K562 (cell line): ENCODE data around the gene ZC3H18. TPM values are rescaled to one million over a fixed set of nuclear protein-coding genes. Genes with fewer than 3 reads are reported as not detected.

Source experiments
- ATAC-seq: fragments of 200-7000 bp; cut with Tn5 transposase; 3 replicates; pipeline ENCODE4 v1.9.1; 2020; ENCODE audit warnings: moderate library complexity
- BruUV-seq: library from RNA; stranded (reverse); fragments of 400-500 nt; replicated peaks from 2 replicates; lab custom pipeline; 2021; lab: Mats Ljungman, UMichigan
- CTCF ChIA-PET: fragments of 300-600 bp; formaldehyde crosslinking; extraction: SDS; loops from one replicate; lab custom pipeline; 2021; ENCODE audit warnings: low intra/inter-chr PET ratio; lab: Yijun Ruan, JAX
- POLR2A ChIA-PET: fragments of 300-600, 350-650 bp; sonication (Branson Sonifier 250); formaldehyde crosslinking; extraction: SDS; loops from one replicate; lab custom pipeline; 2021; ENCODE audit warnings: antibody characterized with exemption, inconsistent platforms; lab: Yijun Ruan, JAX
- DNase-seq, 4 experiments: peaks; one replicate each; pipeline versions ENCODE4 v3.0.0 to v3.0.0-alpha.2; 2011 to 2018; ENCODE audit warnings: low spot score in 3 of 4, mixed read lengths in 3 of 4; ENCODE audit errors: extremely low read depth in 1 of 4
- FAIRE-seq: peaks from 2 replicates; lab custom pipeline; 2011; peaks lifted over from hg19 to GRCh38; lab: Jason Lieb, UNC
- H2AFZ ChIP-seq: 2 replicates; pipeline ENCODE4 v1.6.0; 2011; ENCODE audit warnings: low read depth, low read length, control low read depth, inconsistent platforms
- H3K27ac ChIP-seq: fragments of 200-600 bp; 3 replicates; pipeline ENCODE4 v1.8.0; 2011; ENCODE audit warnings: low read depth, mild to moderate bottlenecking, control low read depth, inconsistent platforms, low read length, moderate library complexity, mixed read lengths; ENCODE audit errors: extremely low read depth
- H3K27me3 ChIP-seq, 2 experiments: fragments of 300-600 bp in 1 of 2; 2 replicates in 1 of 2; 3 replicates in 1 of 2; pipeline versions ENCODE4 v1.6.0 to v1.8.0; 2011; ENCODE audit warnings: inconsistent platforms in 2 of 2, low read length in 2 of 2, mild to moderate bottlenecking in 1 of 2, mixed read lengths in 1 of 2, moderate library complexity in 1 of 2; ENCODE audit not compliant: control insufficient read depth in 2 of 2, insufficient read depth in 2 of 2
- H3K36me3 ChIP-seq: fragments of 300-600 bp; 3 replicates; pipeline ENCODE4 v1.8.0; 2011; ENCODE audit warnings: mild to moderate bottlenecking, low read length, inconsistent platforms; ENCODE audit not compliant: control insufficient read depth, insufficient read depth
- H3K4me1 ChIP-seq, 2 experiments: fragments of 200-600 bp in 1 of 2; replicated peaks in 1 of 2; 2 replicates in 1 of 2; 3 replicates in 1 of 2; pipeline versions ENCODE4 v1.5.1 to v1.8.0; 2011; ENCODE audit warnings: inconsistent platforms in 2 of 2, low read length in 2 of 2, mild to moderate bottlenecking in 1 of 2, mixed read lengths in 1 of 2, moderate library complexity in 1 of 2; ENCODE audit not compliant: control insufficient read depth in 2 of 2, insufficient read depth in 2 of 2
- H3K4me2 ChIP-seq: 2 replicates; pipeline ENCODE4 v1.6.1; 2011; ENCODE audit warnings: low read length, control low read depth, inconsistent platforms, mixed read lengths; ENCODE audit not compliant: insufficient read depth
- H3K4me3 ChIP-seq: fragments of 200-600 bp; sonication (generic), shearing (Covaris generic); 2 replicates; pipeline ENCODE4 v1.5.1; 2016; ENCODE audit warnings: control low read depth, inconsistent platforms
- H3K79me2 ChIP-seq: fragments of 200-600 bp; 3 replicates; pipeline ENCODE4 v1.8.0; 2011; ENCODE audit warnings: low read length, inconsistent platforms; ENCODE audit not compliant: control insufficient read depth, insufficient read depth
- H3K9ac ChIP-seq, 2 experiments: 2 replicates each; pipeline versions ENCODE4 v1.6.0 to v1.6.1; 2011; ENCODE audit warnings: low read depth in 2 of 2, low read length in 2 of 2, control low read depth in 1 of 2, inconsistent platforms in 1 of 2, mild to moderate bottlenecking in 1 of 2, mixed read lengths in 1 of 2; ENCODE audit not compliant: insufficient read depth in 1 of 2
- H3K9me1 ChIP-seq: one replicate; pipeline ENCODE4 v1.6.0; 2011; ENCODE audit warnings: inconsistent platforms, mild to moderate bottlenecking, low read length, moderate library complexity; ENCODE audit not compliant: control insufficient read depth, insufficient read depth
- H3K9me3 ChIP-seq: replicated peaks from 2 replicates; pipeline ENCODE4 v1.5.1; 2011; ENCODE audit warnings: low read depth, low read length, inconsistent platforms; ENCODE audit not compliant: control insufficient read depth, insufficient read depth
- H4K20me1 ChIP-seq: replicated peaks from 2 replicates; pipeline ENCODE4 v1.6.1; 2011; ENCODE audit warnings: low read length, inconsistent platforms, mixed read lengths; ENCODE audit not compliant: control insufficient read depth, insufficient read depth
- BRD4 ChIP-seq: fragments of 200-600 bp; sonication (generic); IDR thresholded peaks from 2 replicates; pipeline ENCODE4 v1.6.1; 2017; ENCODE audit warnings: inconsistent platforms
- CEBPG ChIP-seq, 3 experiments: fragments of 200-800 bp in 1 of 3; sonication (Bioruptor generic) in 1 of 3; sonication (generic) in 1 of 3; formaldehyde crosslinking in 1 of 3; IDR thresholded peaks in 2 of 3; conservative IDR thresholded peaks in 1 of 3; 2 replicates each; pipeline versions ENCODE4 v1.6.1 to v1.8.0; 2016 to 2022; ENCODE audit warnings: missing compliant biosample characterization in 2 of 3, missing genetic modification characterization in 2 of 3, mild to moderate bottlenecking in 1 of 3, missing genetic modification reagents in 1 of 3
- FIP1L1 ChIP-seq: fragments of 200-400 bp; formaldehyde crosslinking; IDR thresholded peaks from 2 replicates; pipeline ENCODE4 v1.6.1; 2018; ENCODE audit warnings: mild to moderate bottlenecking, low read depth, low read length; ENCODE audit not compliant: poor library complexity, severe bottlenecking
- LARP7 ChIP-seq: fragments of 450-650 bp; IDR thresholded peaks from 2 replicates; pipeline ENCODE4 v1.6.1; 2016
- SMC3 ChIP-seq: conservative IDR thresholded peaks from 2 replicates; pipeline ENCODE4 v1.6.1; 2011; ENCODE audit warnings: low read depth, low read length, improper control_type of control experiment; ENCODE audit not compliant: insufficient read depth
- WGBS: fragments of 100-300 bp; shearing (Covaris generic); methylation state at CpG from one replicate; pipeline ENCODE4 v1.1.6; 2016; ENCODE audit warnings: low coverage, mixed read lengths; ENCODE audit not compliant: insufficient coverage; ENCODE audit errors: missing lambda C conversion rate; 5-methylcytosine and 5-hydroxymethylcytosine counted together
- in situ Hi-C: fragments of 300-500 bp; cut with MboI; formaldehyde crosslinking; loops from 4 replicates; pipeline ENCODE4 v1.15.0; 2018; ENCODE audit warnings: inconsistent platforms, mixed read lengths
- intact Hi-C: fragments of 100-400 bp; cut with micrococcal nuclease; formaldehyde crosslinking; loops from 2 replicates; pipeline ENCODE4 v1.14.2; 2022
- polyA plus RNA-seq, 8 experiments: library from polyadenylated mRNA; depleted of rRNA in 4 of 8; stranded (reverse) in 5 of 8; unstranded in 3 of 8; fragments of >200 nt; fragmentation: Nextera tagmentation in 2 of 8; fragmentation: Illumina TruSeq in 1 of 8; extraction: Ambion mirVana in 2 of 8; extraction: Trizol in 1 of 8; gene quantifications; 2 replicates each; pipeline versions ENCODE4 v1.2.1 to v1.2.3, GENCODE V29; 2011 to 2014; ENCODE audit warnings: inconsistent platforms in 1 of 8, missing spikeins in 1 of 8
- total RNA-seq, 7 experiments: library from RNA; depleted of rRNA in 6 of 7; stranded (reverse); fragments of >200 nt in 6 of 7; fragmentation: Illumina TruSeq in 2 of 7; extraction: Trizol in 2 of 7; gene quantifications; 2 replicates each; pipeline versions ENCODE4 v1.2.1 to v1.2.3, GENCODE V29; 2011 to 2021; ENCODE audit warnings: low replicate concordance in 1 of 7
- TF ChIP-seq, protein P1 (sequence below): sonication (generic); formaldehyde crosslinking; IDR thresholded peaks from 2 replicates; pipeline ENCODE4 v1.8.0; 2022; ENCODE audit warnings: mild to moderate bottlenecking, missing genetic modification reagents
- TF ChIP-seq, protein P2 (sequence below): fragments of 250-450 bp; sonication (Bioruptor Pico); IDR thresholded peaks from 2 replicates; pipeline ENCODE4 v1.5.0; 2022; ENCODE audit warnings: mild to moderate bottlenecking
- TF ChIP-seq, protein P3 (sequence below): sonication (generic); formaldehyde crosslinking; IDR thresholded peaks from 2 replicates; pipeline ENCODE4 v1.8.1; 2023; ENCODE audit warnings: mild to moderate bottlenecking, missing genetic modification reagents
- TF ChIP-seq, protein P4 (sequence below): sonication (generic); formaldehyde crosslinking; IDR thresholded peaks from 2 replicates; pipeline ENCODE4 v1.8.1; 2022; ENCODE audit warnings: missing genetic modification reagents

ZC3H18 gene
- total and polyA plus RNA-seq, 9 of the 15 experiments (the other 6 are each of a cell fraction or from before 2014, with no cell fraction given): 1.7 to 88.7 (median 26.9) TPM

DNA sequence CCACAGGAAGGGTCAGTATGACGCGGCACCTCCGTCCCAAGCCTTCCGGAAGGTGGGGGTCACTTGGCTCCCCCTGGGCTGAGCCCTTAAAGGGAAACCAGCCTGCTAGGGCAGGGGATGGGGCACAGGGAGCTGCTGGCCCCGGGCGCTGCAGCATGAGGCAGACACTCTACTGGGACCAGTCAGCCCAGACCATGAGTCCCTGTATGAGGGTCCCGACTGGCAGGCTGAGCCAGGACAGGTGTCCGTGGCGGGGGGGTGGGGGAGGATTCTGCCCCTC lies 43.4 kb upstream of the ZC3H18 start:
- Histone ChIP-seq H3K79me2 (peaks cover 5% of the 10 kb centered on the region; the same call in 1 of the 3 replicates), H3K36me3 (peaks cover 66% of the 10 kb centered on the region; the same call in 2 of the 3 replicates), H3K27ac (0 out of 3 replicates have a peak overlapping the region, but pooled peaks have one; percentile 21), H3K4me3 (no peak overlapping the region), H3K4me1 (peaks cover 45 to 100% of the 10 kb centered on the region in 2 experiments), H3K27me3 (no peaks in the 10 kb centered on the region), H3K9ac (peak overlapping the region in 1 of 2 experiments; percentile 86; a peak in 2 of 4 replicates), H4K20me1 (peaks cover 6% of the 10 kb centered on the region), H2AFZ (no peak overlapping the region), H3K9me1 (peaks cover 3% of the 10 kb centered on the region), H3K4me2 (no peak overlapping the region), H3K9me3 (no peaks in the 10 kb centered on the region)
- in situ Hi-C loops: loop anchor here (10.0 kb wide), 1 partner anchor 82 kb away; no protein-coding TSS in a partner anchor
- no TSS peak for BruUV-seq
- FAIRE-seq: peak; percentile 19
- intact Hi-C loops: loop anchor here (1.0 to 5.0 kb wide), 3 partner anchors 35 to 84 kb away; no protein-coding TSS in a partner anchor
- ATAC-seq: peak; percentile 19
- POLR2A ChIA-PET: interaction anchor here (1.0 to 2.0 kb wide), 2 partner anchors 10 to 60 kb away, joined by 3 to 7 read pairs; no protein-coding TSS in a partner anchor
- WGBS: 68% methylated on average over 9 of the region's 9 CpGs
- CTCF ChIA-PET: interaction anchor here (0.9 to 6.2 kb wide), 5 partner anchors 84 to 221 kb away, joined by 3 to 108 read pairs (median 7); no protein-coding TSS in a partner anchor
- DNase-seq: no peak
- TF ChIP-seq BRD4 (no peak), LARP7 (no peak), FIP1L1 (peak; percentile 29), CEBPG (CRISPR knock-in tag; IDR thresholded peaks at IDR 0.05) (no peak), CEBPG (tag; conservative IDR thresholded peaks at IDR 0.05 in 1 of 2, IDR thresholded peaks at IDR 0.05 in 1 of 2) (no peak), SMC3 (no peak)
- TF ChIP-seq, protein P1, sequence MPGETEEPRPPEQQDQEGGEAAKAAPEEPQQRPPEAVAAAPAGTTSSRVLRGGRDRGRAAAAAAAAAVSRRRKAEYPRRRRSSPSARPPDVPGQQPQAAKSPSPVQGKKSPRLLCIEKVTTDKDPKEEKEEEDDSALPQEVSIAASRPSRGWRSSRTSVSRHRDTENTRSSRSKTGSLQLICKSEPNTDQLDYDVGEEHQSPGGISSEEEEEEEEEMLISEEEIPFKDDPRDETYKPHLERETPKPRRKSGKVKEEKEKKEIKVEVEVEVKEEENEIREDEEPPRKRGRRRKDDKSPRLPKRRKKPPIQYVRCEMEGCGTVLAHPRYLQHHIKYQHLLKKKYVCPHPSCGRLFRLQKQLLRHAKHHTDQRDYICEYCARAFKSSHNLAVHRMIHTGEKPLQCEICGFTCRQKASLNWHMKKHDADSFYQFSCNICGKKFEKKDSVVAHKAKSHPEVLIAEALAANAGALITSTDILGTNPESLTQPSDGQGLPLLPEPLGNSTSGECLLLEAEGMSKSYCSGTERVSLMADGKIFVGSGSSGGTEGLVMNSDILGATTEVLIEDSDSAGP (CRISPR knock-in tag): peak; percentile 82
- TF ChIP-seq, protein P2, sequence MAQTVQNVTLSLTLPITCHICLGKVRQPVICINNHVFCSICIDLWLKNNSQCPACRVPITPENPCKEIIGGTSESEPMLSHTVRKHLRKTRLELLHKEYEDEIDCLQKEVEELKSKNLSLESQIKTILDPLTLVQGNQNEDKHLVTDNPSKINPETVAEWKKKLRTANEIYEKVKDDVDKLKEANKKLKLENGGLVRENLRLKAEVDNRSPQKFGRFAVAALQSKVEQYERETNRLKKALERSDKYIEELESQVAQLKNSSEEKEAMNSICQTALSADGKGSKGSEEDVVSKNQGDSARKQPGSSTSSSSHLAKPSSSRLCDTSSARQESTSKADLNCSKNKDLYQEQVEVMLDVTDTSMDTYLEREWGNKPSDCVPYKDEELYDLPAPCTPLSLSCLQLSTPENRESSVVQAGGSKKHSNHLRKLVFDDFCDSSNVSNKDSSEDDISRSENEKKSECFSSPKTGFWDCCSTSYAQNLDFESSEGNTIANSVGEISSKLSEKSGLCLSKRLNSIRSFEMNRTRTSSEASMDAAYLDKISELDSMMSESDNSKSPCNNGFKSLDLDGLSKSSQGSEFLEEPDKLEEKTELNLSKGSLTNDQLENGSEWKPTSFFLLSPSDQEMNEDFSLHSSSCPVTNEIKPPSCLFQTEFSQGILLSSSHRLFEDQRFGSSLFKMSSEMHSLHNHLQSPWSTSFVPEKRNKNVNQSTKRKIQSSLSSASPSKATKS (CRISPR knock-in tag): no peak
- TF ChIP-seq, protein P3, sequence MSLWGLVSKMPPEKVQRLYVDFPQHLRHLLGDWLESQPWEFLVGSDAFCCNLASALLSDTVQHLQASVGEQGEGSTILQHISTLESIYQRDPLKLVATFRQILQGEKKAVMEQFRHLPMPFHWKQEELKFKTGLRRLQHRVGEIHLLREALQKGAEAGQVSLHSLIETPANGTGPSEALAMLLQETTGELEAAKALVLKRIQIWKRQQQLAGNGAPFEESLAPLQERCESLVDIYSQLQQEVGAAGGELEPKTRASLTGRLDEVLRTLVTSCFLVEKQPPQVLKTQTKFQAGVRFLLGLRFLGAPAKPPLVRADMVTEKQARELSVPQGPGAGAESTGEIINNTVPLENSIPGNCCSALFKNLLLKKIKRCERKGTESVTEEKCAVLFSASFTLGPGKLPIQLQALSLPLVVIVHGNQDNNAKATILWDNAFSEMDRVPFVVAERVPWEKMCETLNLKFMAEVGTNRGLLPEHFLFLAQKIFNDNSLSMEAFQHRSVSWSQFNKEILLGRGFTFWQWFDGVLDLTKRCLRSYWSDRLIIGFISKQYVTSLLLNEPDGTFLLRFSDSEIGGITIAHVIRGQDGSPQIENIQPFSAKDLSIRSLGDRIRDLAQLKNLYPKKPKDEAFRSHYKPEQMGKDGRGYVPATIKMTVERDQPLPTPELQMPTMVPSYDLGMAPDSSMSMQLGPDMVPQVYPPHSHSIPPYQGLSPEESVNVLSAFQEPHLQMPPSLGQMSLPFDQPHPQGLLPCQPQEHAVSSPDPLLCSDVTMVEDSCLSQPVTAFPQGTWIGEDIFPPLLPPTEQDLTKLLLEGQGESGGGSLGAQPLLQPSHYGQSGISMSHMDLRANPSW (CRISPR knock-in tag): no peak
- TF ChIP-seq, protein P4, sequence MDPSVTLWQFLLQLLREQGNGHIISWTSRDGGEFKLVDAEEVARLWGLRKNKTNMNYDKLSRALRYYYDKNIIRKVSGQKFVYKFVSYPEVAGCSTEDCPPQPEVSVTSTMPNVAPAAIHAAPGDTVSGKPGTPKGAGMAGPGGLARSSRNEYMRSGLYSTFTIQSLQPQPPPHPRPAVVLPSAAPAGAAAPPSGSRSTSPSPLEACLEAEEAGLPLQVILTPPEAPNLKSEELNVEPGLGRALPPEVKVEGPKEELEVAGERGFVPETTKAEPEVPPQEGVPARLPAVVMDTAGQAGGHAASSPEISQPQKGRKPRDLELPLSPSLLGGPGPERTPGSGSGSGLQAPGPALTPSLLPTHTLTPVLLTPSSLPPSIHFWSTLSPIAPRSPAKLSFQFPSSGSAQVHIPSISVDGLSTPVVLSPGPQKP: peak; percentile 40; the same call in 1 of the 2 replicates
